ENCODE data around the gene SCRN3.

DNA sequence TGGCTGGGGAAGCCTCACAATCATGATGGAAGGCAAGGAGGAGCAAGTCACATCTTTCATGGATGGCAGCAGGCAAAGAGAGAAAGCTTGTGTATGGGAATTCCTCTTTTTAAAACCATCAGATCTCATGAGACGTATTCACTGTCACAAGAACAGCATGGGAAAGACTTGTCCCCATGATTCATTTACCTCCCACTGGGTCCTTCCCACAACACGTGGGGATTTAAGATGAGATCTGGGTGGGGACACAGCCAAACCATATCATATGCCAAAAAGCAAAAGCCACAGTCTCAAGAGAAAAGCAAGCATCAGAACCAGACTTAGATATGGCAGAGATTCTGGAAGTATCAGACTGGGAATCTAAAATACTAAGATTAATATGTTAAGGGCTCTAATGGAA lies 30.0 kb upstream of the SCRN3 start:
- TF ChIP-seq, protein P1, sequence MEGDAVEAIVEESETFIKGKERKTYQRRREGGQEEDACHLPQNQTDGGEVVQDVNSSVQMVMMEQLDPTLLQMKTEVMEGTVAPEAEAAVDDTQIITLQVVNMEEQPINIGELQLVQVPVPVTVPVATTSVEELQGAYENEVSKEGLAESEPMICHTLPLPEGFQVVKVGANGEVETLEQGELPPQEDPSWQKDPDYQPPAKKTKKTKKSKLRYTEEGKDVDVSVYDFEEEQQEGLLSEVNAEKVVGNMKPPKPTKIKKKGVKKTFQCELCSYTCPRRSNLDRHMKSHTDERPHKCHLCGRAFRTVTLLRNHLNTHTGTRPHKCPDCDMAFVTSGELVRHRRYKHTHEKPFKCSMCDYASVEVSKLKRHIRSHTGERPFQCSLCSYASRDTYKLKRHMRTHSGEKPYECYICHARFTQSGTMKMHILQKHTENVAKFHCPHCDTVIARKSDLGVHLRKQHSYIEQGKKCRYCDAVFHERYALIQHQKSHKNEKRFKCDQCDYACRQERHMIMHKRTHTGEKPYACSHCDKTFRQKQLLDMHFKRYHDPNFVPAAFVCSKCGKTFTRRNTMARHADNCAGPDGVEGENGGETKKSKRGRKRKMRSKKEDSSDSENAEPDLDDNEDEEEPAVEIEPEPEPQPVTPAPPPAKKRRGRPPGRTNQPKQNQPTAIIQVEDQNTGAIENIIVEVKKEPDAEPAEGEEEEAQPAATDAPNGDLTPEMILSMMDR (IDR thresholded peaks at IDR 0.05; ENCODE audit: low read length), result no peak
- TF ChIP-seq EZH2 (IDR thresholded peaks at IDR 0.05; ENCODE audit: borderline replicate concordance, low read length), result no peak
